Stimulated activated CD4-positive, alpha-beta T cell treated with anti-CD3 and anti-CD28 coated beads, TNF-alpha, amount 100 ng/mL, for 48 hours (primary cell): ENCODE results near the gene LUZP1.
"Not testable (repeated sequence)": the region's sequence is repeated elsewhere in the genome, so short reads cannot be mapped to it uniquely, and the experiment has no call there.

ENCODE experiments used
- DNase-seq, 3 donors: peaks; one replicate each; pipeline ENCODE4 v3.0.0-alpha.2; 2020; ENCODE audit warnings: low read depth in 3 of 3

Gene LUZP1

DNA sequence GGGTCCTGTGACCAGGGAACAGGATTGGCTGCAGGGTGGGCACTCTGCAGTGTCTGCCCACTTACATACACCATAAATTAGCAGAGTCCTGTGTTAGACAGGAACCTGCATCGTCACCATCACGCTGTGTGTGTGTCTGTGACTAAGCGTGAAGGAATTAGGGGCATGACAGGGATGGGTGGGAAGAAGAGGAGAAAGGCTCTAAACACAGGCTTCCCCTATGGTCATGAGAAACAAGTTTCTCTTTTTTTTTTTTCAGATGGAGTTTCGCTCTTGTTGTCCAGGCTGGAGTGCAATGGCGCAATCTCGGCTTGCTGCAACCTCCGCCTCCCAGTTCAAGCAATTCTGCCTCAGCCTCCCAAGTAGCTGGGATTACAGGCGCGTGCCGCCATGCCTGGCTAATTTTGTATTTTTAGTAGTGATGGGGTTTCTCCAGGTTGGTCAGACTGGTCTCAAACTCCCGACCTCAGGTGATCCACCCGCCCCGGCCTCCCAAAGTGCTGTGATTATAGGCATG is 20.3 kb upstream of the LUZP1 start:
- DNase-seq: not testable (repeated sequence)

- no peak for DNase-seq
Measured at GRCh38 chr1:23188434-23188884, 19.8 kb upstream of the LUZP1 start.

GRCh38 chr1:23187637-23188036 is 19.0 kb upstream of the LUZP1 start:
- no peak for DNase-seq

DNA sequence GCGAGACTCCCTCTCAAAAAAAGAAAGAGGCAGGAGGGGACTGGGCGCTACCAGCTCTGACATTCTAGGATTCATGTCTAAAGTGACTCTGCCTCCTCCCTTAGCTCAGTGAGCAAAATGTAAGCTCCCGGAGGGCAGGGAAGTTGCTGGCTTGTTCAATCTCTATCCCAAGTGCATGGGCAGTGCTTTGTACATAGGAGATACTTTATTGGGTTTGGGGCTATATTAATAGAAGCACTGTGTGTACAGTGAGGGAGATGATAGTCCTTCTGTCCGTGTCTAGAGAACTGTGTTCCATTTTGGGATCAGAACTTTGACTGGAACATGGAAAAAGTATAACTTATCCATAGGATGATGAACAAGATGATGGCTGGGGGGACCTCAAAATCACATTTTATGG is 16.7 kb upstream of the LUZP1 start:
- no peak for DNase-seq

GRCh38 chr1:23184212-23184934 is 15.7 kb upstream of the LUZP1 start:
- DNase-seq: no peak

GRCh38 chr1:23179862-23180261 is 11.2 kb upstream of the LUZP1 start:
- DNase-seq: no peak

- DNase-seq: no peak
Measured at GRCh38 chr1:23178950-23179349, 10.3 kb upstream of the LUZP1 start.

DNA sequence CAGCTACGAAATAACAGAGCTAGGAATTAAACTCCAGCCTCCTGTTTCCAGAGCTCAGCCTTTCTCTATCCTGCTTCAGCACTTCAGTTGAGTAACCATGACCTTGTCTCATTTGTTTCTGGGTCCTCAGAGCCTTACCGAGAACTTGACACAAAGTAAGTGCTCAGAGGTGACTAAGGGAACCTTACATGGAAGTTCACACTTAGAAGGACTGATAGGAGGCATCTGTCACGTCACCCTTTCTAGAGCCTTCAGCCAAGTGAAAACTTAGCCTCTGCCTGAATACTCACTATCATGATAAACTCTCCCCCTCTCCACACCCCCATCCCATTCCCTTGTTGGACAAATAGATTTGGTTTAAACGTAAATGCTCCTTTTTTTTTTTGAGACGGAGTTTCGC is 9.8 kb upstream of the LUZP1 start:
- DNase-seq: no peak

DNA sequence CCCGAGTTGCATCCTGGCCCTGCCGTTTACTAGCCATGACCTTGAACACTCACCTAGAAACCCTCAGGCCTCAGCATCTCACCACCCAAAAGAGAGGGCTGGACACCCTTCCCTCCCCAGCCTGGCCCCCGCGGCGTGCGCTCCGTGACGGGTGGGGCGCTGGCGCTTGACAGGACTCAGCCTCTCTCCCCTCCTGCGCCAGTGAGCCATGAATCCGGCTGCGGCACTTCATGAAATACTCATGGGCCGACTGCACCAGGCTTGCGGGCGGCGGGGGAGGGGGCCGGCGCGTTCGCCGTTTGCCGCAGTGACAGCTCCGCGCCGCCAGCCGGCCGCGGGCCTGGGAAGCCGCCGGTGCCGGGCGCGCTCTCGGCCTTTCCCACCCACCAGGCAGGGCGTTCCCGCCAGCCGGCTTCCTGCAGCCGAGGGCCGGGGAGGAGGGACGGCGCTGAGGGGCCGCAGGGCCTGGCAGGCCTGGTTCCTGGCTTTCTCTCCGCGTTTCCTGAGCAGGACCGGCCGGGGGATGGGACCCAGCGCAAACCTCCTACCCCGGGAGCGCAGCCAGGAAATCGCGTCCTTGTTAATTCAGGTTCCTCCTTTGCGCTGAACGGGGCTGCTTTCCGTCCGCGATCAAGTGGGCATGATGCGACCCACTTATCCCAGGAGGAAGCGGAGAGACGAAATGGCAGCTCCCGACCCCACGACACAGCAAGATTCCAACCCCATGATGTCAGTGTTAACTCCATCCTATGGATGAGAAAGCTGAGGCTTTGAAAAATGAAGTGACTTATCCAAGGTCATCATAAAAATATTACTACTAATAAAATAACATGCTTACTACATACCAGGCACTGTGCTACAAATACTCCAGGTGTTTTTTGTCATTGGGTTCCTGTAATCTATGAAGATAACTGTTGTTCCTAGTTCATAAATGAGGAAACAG is 9.1 kb upstream of the LUZP1 start:
- DNase-seq: peak in 2 of 3 donors; percentile 29 to 36

GRCh38 chr1:23177031-23177430 is 8.4 kb upstream of the LUZP1 start:
- no peak for DNase-seq

DNA sequence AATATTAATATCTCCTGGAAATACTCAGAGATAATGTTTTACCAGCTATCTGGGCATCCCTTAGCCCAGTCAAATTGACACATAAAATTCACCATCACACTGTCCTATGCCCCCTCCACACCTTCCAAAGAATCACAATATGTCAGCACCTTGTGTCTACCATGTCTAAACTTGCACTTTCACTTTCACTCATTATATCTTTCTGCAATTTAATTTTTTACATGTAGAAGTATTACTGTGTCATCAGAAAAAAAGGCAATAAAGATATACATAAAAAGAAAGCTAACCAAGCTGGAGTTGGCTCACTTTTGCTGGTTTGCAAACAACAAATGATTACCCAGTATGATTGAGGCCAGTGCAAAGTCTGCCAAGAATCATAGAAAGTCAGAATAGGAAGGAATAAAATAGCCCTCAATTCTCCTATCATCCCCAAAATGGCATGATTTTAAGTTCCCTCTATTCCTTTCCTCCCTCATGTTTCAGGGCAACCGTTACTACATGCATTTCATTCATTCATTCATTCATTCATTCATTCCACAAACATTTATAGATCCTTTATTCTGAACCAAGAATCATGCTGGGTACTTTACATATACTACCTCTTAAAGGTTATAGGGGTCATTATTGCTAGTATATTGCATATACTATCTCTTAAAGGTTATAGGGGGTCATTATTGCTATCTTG is 5.9 kb upstream of the LUZP1 start:
- DNase-seq: no peak

- DNase-seq: no peak
Measured at GRCh38 chr1:23171181-23171755, 2.6 kb upstream of the LUZP1 start.

DNA sequence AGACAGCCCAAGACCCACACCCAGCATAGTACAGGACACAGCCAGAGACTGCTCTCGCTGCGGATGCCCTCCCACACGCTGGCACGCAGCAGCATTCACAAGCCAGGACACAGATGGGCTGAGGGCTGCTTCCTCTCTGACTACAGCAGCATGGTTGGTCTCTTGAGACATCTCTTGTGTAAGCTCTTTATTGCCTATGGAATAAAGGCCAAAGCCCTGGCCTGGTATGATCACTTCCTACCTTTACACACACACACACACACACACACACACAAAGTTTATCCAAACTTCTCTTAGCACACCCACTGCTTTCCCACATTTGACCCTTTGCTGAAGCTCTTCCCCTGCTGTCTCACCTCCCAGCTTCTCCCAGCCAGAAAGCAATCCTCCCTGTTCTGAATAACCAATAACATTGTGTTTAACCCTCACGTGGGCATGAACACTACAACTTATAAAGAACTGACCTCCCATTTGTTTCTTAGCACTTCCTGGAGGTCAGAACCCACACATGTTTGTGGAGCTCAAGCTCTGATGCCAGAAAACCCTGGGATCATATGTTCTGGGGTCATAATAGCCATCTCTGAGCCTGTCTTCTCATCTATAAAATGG is 1.2 kb upstream of the LUZP1 start:
- DNase-seq: peak in 1 of 3 donors; percentile 25

DNA sequence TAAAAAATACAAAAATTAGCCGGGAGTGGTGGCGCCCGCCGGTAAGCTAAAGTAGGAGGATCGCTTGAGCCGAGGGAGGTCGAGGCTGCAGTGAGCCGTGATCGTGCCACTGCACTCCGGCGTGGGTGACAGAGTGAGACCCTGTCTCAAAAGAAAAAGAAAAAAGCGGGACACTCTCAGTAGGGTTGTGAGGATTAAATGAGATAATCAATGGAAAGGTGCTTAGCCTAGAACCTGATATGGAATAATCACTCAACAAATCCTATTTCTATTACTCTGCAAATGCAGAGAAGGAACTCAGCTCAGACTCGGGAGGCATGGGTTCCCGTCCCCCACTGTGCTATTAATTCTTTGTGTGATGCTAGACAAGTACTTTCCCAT is 529 bp upstream of the LUZP1 start:
- DNase-seq: no peak

GRCh38 chr1:23168079-23168444 is 594 bp downstream of the LUZP1 start:
- DNase-seq: no peak

DNA sequence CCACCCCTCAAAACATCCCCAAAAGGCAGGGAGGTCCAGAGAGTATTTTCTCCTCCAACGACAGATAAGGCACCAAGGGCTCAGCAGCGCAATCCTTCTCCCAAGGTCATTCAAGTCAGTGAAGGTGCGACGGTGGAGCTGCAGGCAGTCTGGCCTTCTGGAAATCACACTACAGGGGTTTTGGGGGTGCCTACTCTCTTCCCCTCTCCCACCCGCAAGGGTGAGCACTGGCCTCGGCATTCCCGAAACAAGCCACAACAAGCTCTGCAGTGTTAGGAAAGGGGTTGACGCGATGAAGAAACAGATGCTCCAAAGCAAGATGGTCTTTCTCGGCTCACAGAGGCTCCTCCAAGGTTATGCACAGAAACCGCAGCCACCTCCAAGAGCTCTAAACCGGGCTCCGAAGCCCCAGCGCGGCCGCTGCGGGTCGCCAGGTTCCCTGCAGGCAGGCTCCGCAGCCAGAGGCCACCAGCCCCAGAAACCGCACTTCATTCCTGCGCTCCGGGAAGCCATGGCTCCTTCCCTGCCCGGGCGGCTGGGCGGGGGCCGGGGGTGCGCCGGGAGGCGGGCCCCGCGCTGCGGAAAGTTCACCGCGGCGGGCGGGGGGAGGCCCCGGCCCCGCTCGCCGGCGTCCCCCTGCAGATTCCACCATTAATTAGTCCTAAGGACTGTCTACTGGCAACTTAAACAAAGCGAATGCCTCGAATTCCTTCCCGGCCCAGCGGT is 1.1 kb downstream of the LUZP1 start:
- DNase-seq: no peak

DNA sequence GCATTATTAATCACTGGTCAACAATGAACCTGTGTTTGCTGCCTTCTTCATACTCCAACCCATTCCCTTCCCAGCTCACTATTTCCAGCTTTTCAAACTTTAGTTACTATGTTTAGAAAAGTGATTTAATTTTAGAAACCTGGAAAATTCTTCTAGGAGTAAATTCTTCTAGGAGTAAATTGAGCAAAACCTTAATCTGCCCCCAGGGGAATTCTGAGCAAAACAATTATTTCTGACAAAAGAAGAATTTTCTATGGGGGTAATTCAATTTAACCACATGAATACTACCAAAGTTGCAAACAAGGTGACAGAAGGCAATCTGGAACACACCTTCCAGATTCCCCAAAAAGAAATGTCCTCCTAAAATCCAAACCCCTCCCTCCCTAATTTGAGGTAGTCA is 1.8 kb downstream of the LUZP1 start:
- no peak for DNase-seq

- DNase-seq: no peak
Measured at GRCh38 chr1:23163395-23163794, 5.3 kb downstream of the LUZP1 start.

GRCh38 chr1:23159963-23160877 is 8.4 kb downstream of the LUZP1 start:
- no peak for DNase-seq

DNA sequence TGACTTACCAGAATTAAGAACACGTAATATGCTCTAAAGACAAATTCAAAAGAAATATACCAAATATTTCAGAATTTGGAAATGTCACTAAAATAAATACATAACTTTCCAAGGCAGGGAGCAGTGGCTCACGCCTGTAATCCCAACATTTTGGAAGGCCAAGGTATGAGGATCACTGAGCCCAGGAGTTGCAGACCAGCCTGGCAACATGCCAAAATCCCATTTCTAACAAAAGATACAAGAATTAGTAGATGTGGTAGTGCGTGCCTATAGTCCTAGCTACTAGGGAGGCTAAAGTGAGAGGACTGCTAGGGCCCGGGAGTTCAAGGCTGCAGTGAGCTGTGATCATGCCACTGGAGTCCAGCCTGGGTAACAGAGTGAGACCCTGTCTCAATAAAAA is 11.7 kb downstream of the LUZP1 start:
- no peak for DNase-seq
